ENCODE measurements around the gene ZZZ3. TPM values are rescaled to one million over a fixed set of nuclear protein-coding genes. Genes with fewer than 3 reads are reported as not detected.

Gene ZZZ3
- total RNA-seq, 1 experiment from 2014 or later: 51.1 TPM

GRCh38 chr1:77668924-77669449, 13.5 kb downstream of the ZZZ3 start:
- H3K56ac ChIP-seq (ENCODE audit: insufficient read length, low read depth, low read length): no peak overlapping the region
- H4K5ac ChIP-seq (ENCODE audit: insufficient read length, low read depth, low read length): no peak overlapping the region
- Mint-ChIP-seq H3K27me3 (ENCODE audit: low read depth) (no peaks in the 10 kb centered on the region), H3K9me3 (no peaks in the 10 kb centered on the region), H3K27ac (no peak overlapping the region), H3K36me3 (ENCODE audit: insufficient read depth in 1 of 3, low read depth in 3 of 3) (no peaks in the 10 kb centered on the region), H3K4me3 (no peak overlapping the region), H3K4me1 (peaks cover 18 to 22% of the 10 kb centered on the region in 2 experiments)
- no peak overlapping the region for H2BK5ac ChIP-seq (ENCODE audit: insufficient read length, low read length)
- H3K79me2 ChIP-seq (ENCODE audit: insufficient read depth, low read length): peaks cover 12% of the 10 kb centered on the region; the same call in 1 of the 2 replicates
- WGBS (ENCODE audit: extremely low coverage, insufficient read length, low lambda C conversion rate): no CpG with 5 or more reads among the region's 1 CpG
- H2BK20ac ChIP-seq (ENCODE audit: low read depth, low read length, poor library complexity, severe bottlenecking): no peak overlapping the region
- H2BK15ac ChIP-seq (ENCODE audit: low read depth, low read length): no peak overlapping the region
- DNase-seq: no peak
- H3K79me1 ChIP-seq (ENCODE audit: insufficient read depth, low read depth, low read length, poor library complexity, severe bottlenecking): peaks cover 10% of the 10 kb centered on the region
- no peak overlapping the region for H2BK12ac ChIP-seq (ENCODE audit: insufficient read length, low read depth, low read length)
- H2AK5ac ChIP-seq (ENCODE audit: insufficient read length, low read length): no peak overlapping the region
- no peak overlapping the region for H2BK120ac ChIP-seq (ENCODE audit: low read depth, low read length, poor library complexity, severe bottlenecking)
- H3K23me2 ChIP-seq (ENCODE audit: insufficient read length, low read depth, low read length, poor library complexity, severe bottlenecking): no peaks in the 10 kb centered on the region
- H3K27ac ChIP-seq (ENCODE audit: insufficient read length, low read depth, low read length): no peak overlapping the region
- H3K4me1 ChIP-seq (ENCODE audit: insufficient read depth, low read length): no peaks in the 10 kb centered on the region; the same call in 1 of the 2 replicates
- H3T11ph ChIP-seq (ENCODE audit: low read length): no peak overlapping the region
- no peak for TF ChIP-seq CTCF (conservative IDR thresholded peaks at IDR 0.05)
- H4K20me1 ChIP-seq (ENCODE audit: control insufficient read depth, insufficient read depth, insufficient read length): no peaks in the 10 kb centered on the region
- no peak overlapping the region for H3K23ac ChIP-seq (ENCODE audit: insufficient read length, low read depth, low read length)
- no peak overlapping the region for H3K9ac ChIP-seq (ENCODE audit: extremely low read depth, insufficient read length, low read length)
- no peak overlapping the region for H2AFZ ChIP-seq (ENCODE audit: low read length)
- no peak overlapping the region for H3K4me2 ChIP-seq (ENCODE audit: insufficient read depth, insufficient read length, low read length)
- H3K14ac ChIP-seq (ENCODE audit: insufficient read depth, low read length): no peak overlapping the region
- no peak overlapping the region for H3K18ac ChIP-seq (ENCODE audit: insufficient read length, low read depth, low read length)
- H4K91ac ChIP-seq (ENCODE audit: insufficient read length, low read depth, low read length): no peak overlapping the region
- no peaks in the 10 kb centered on the region for H3K27me3 ChIP-seq (ENCODE audit: insufficient read depth, low read length)
- H3K4ac ChIP-seq (ENCODE audit: low read depth, low read length): no peak overlapping the region
- no peak overlapping the region for H4K8ac ChIP-seq (replicated peaks; ENCODE audit: insufficient read length, low read depth, low read length)
- no peaks in the 10 kb centered on the region for H3K9me3 ChIP-seq (ENCODE audit: control insufficient read depth, low read depth, low read length)

All from H9 (cell line).